HepG2 (cell line): ENCODE data around the gene TAF3. TPM values are rescaled to one million over a fixed set of nuclear protein-coding genes. Genes with fewer than 3 reads are reported as not detected.
A peak's percentile ranks its signal among the peaks of the same experiment; 100 is the strongest.

Experiments
- DNMT3B ChIP-seq: conservative IDR thresholded peaks from 2 replicates; pipeline ENCODE4 v1.6.1; 2016; ENCODE audit warnings: missing biosample characterization, control low read depth
- EED ChIP-seq: sonication (generic); formaldehyde crosslinking; IDR thresholded peaks from 2 replicates; pipeline ENCODE4 v1.5.0; 2020; ENCODE audit warnings: mild to moderate bottlenecking, missing genetic modification reagents
- GABPB1 ChIP-seq: IDR thresholded peaks from 2 replicates; pipeline ENCODE4 v1.6.1; 2016; ENCODE audit warnings: mild to moderate bottlenecking, missing genetic modification reagents, moderate library complexity, missing compliant biosample characterization
- GZF1 ChIP-seq: sonication (generic); formaldehyde crosslinking; IDR thresholded peaks from 2 replicates; pipeline ENCODE4 v1.5.1; 2020; ENCODE audit warnings: mild to moderate bottlenecking, missing genetic modification reagents
- HHEX ChIP-seq: IDR thresholded peaks from 2 replicates; pipeline ENCODE4 v1.6.1; 2016; ENCODE audit warnings: control low read depth
- HMGXB4 ChIP-seq, 2 experiments: sonication (generic) in 1 of 2; formaldehyde crosslinking in 1 of 2; IDR thresholded peaks; 2 replicates each; pipeline versions ENCODE4 v1.4.0 to v1.6.1; 2018 to 2020; ENCODE audit warnings: missing genetic modification reagents in 2 of 2, borderline replicate concordance in 1 of 2, low read depth in 1 of 2, mild to moderate bottlenecking in 1 of 2, missing biosample characterization in 1 of 2
- IRF1 ChIP-seq: sonication (generic); formaldehyde crosslinking; IDR thresholded peaks from 2 replicates; pipeline ENCODE4 v1.4.0; 2020; ENCODE audit warnings: low read depth, mild to moderate bottlenecking, missing genetic modification reagents
- IRF2 ChIP-seq: IDR thresholded peaks from 2 replicates; pipeline ENCODE4 v1.6.1; 2018; ENCODE audit warnings: missing genetic modification reagents, missing compliant biosample characterization
- JUN ChIP-seq: sonication (generic); formaldehyde crosslinking; IDR thresholded peaks from 2 replicates; pipeline ENCODE4 v1.4.0; 2020; ENCODE audit warnings: mild to moderate bottlenecking, missing genetic modification reagents
- KDM5A ChIP-seq: fragments of 200-600 bp; sonication (generic); IDR thresholded peaks from 2 replicates; pipeline ENCODE4 v1.7.0; 2018; ENCODE audit warnings: antibody characterized with exemption, mild to moderate bottlenecking, low read length, borderline replicate concordance
- MAFF ChIP-seq: IDR thresholded peaks from 2 replicates; pipeline ENCODE4 v1.6.1; 2011; ENCODE audit warnings: low read depth, low read length, improper control_type of control experiment
- NR2C2 ChIP-seq: sonication (generic); formaldehyde crosslinking; IDR thresholded peaks from 2 replicates; pipeline ENCODE4 v1.4.0; 2020; ENCODE audit warnings: missing genetic modification reagents, mild to moderate bottlenecking, moderate library complexity, borderline replicate concordance
- RCOR2 ChIP-seq: IDR thresholded peaks from 2 replicates; pipeline ENCODE4 v1.6.1; 2016; ENCODE audit warnings: missing biosample characterization, missing genetic modification reagents
- SATB2 ChIP-seq: sonication (generic); formaldehyde crosslinking; IDR thresholded peaks from 2 replicates; pipeline ENCODE4 v1.5.0; 2020; ENCODE audit warnings: missing genetic modification reagents
- SIN3B ChIP-seq: fragments of 150-350 bp; IDR thresholded peaks from 2 replicates; pipeline ENCODE4 v1.6.1; 2014; ENCODE audit warnings: low read length
- TCF7L2 ChIP-seq: IDR thresholded peaks from 2 replicates; pipeline ENCODE4 v1.6.1; 2011; ENCODE audit warnings: mild to moderate bottlenecking, low read depth, low read length, moderate library complexity
- ZBTB14 ChIP-seq: sonication (generic); formaldehyde crosslinking; IDR thresholded peaks from 2 replicates; pipeline ENCODE4 v1.4.0; 2020; ENCODE audit warnings: missing genetic modification reagents
- ZNF138 ChIP-seq: sonication (generic); formaldehyde crosslinking; IDR thresholded peaks from 2 replicates; pipeline ENCODE4 v1.5.0; 2020; ENCODE audit warnings: mild to moderate bottlenecking, low read depth, missing genetic modification reagents
- ZNF282 ChIP-seq: fragments of 450-650 bp; IDR thresholded peaks from 2 replicates; pipeline ENCODE4 v1.6.1; 2018; ENCODE audit not compliant: partially characterized antibody
- ZNF484 ChIP-seq: sonication (generic); formaldehyde crosslinking; IDR thresholded peaks from 2 replicates; pipeline ENCODE4 v1.5.1; 2020; ENCODE audit warnings: mild to moderate bottlenecking, low read depth, missing genetic modification reagents, borderline replicate concordance
- ZNF609 ChIP-seq: sonication (generic); formaldehyde crosslinking; IDR thresholded peaks from 2 replicates; pipeline ENCODE4 v1.4.0; 2020; ENCODE audit warnings: mild to moderate bottlenecking, missing genetic modification reagents, borderline replicate concordance
- ZNF773 ChIP-seq: sonication (generic); formaldehyde crosslinking; IDR thresholded peaks from 2 replicates; pipeline ENCODE4 v1.4.0; 2020; ENCODE audit warnings: missing genetic modification reagents, borderline replicate concordance
- polyA plus RNA-seq, 8 experiments: library from polyadenylated mRNA; depleted of rRNA in 3 of 8; stranded (reverse) in 7 of 8; unstranded in 1 of 8; fragments of >200 nt; fragmentation: Illumina TruSeq in 4 of 8; extraction: Trizol in 4 of 8; gene quantifications; 2 replicates each; pipeline versions ENCODE4 v1.2.1 to v1.2.3, GENCODE V29; 2011 to 2016; ENCODE audit warnings: low read depth in 4 of 8, missing spikeins in 1 of 8, mixed read lengths in 1 of 8; ENCODE audit not compliant: insufficient read depth in 1 of 8
- total RNA-seq, 5 experiments: library from RNA; depleted of rRNA; stranded (reverse); fragments of >200 nt; fragmentation: Illumina TruSeq; extraction: Trizol; gene quantifications; 2 replicates each; pipeline ENCODE4 v1.2.3, GENCODE V29; 2016; ENCODE audit warnings: low read depth in 1 of 5

Gene TAF3
- total and polyA plus RNA-seq, 2 of the 13 experiments (the other 11 are each of a cell fraction or from before 2014, with no cell fraction given) = 1.7 to 2.9 TPM

GRCh38 chr10:8050556-8051108, 232.3 kb downstream of the TAF3 start (continued):
- TF ChIP-seq KDM5A (no peak), ZNF282 (no peak), NR2C2 (CRISPR knock-in tag) (0 out of 2 replicates have a peak, but pooled peaks have one; percentile 20), GABPB1 (CRISPR knock-in tag) (peak; percentile 59; the same call in 1 of the 2 replicates), ZBTB14 (CRISPR knock-in tag) (no peak), ZNF773 (CRISPR knock-in tag) (no peak; the same call in 1 of the 2 replicates), ZNF609 (CRISPR knock-in tag) (peak; percentile 95), ZNF138 (CRISPR knock-in tag) (no peak), IRF1 (CRISPR knock-in tag) (no peak), SATB2 (CRISPR knock-in tag) (no peak), IRF2 (CRISPR knock-in tag) (0 out of 2 replicates have a peak, but pooled peaks have one; percentile 26), EED (CRISPR knock-in tag) (no peak), TCF7L2 (no peak), DNMT3B (CRISPR knock-in tag) (no peak), HHEX (CRISPR knock-in tag) (peak; percentile 73), ZNF484 (no peak), RCOR2 (CRISPR knock-in tag) (peak; percentile 47; the same call in 1 of the 2 replicates), JUN (CRISPR knock-in tag) (no peak), HMGXB4 (CRISPR knock-in tag; IDR thresholded peaks at IDR 0.05; ENCODE audit: borderline replicate concordance in 1 of 2, low read depth in 1 of 2) (peak in 1 of 2 experiments; percentile 34; a peak in 1 of 4 replicates), MAFF (no peak), GZF1 (CRISPR knock-in tag) (no peak), SIN3B (no peak)
